GM19372 (cell line): ENCODE results near the gene FGD1.

ENCODE experiments used
- ATAC-seq: cut with Tn5 transposase; IDR thresholded peaks from one replicate; pipeline ENCODE4 v1.9.1; 2021; ENCODE audit warnings: mild to moderate bottlenecking, low read depth, moderate library complexity; ENCODE audit not compliant: unreplicated experiment

Gene FGD1

GRCh38 chrX:54411732-54412131, 84.3 kb downstream of the FGD1 start:
- no peak for ATAC-seq

GRCh38 chrX:54407266-54407665, 88.8 kb downstream of the FGD1 start:
- no peak for ATAC-seq

GRCh38 chrX:54397113-54397512, 98.9 kb downstream of the FGD1 start:
- no peak for ATAC-seq
